Measurements from ENCODE around the gene HPGDS. TPM values are rescaled to one million over a fixed set of nuclear protein-coding genes. Genes with fewer than 3 reads are reported as not detected.
"Not testable (repeated sequence)": the region's sequence is repeated elsewhere in the genome, so short reads cannot be mapped to it uniquely, and the experiment has no call there.

The HPGDS gene
- total RNA-seq, 1 donor from 2014 or later = not detected

GRCh38 chr4:94344457-94344856 is 1.8 kb upstream of the HPGDS start:
- TF ChIP-seq CTCF (conservative IDR thresholded peaks at IDR 0.05) = no peak
- Mint-ChIP-seq H3K27me3 (ENCODE audit: low read depth) (no peaks in the 10 kb centered on the region), H3K9me3 (no peaks in the 10 kb centered on the region), H3K4me3 (no peak overlapping the region), H3K36me3 (ENCODE audit: low read depth) (no peaks in the 10 kb centered on the region), H3K27ac (ENCODE audit: unreplicated experiment) (no peak overlapping the region), H3K4me1 (no peaks in the 10 kb centered on the region)
- DNase-seq (ENCODE audit: low read depth, low spot score) = no peak

- H3K27ac Mint-ChIP-seq (ENCODE audit: unreplicated experiment) = no peak overlapping the region
- H3K4me1 Mint-ChIP-seq = no peaks in the 10 kb centered on the region
- no peak overlapping the region for H3K4me3 Mint-ChIP-seq
- H3K9me3 Mint-ChIP-seq = no peaks in the 10 kb centered on the region
- no peak for TF ChIP-seq CTCF (conservative IDR thresholded peaks at IDR 0.05)
- no peak for DNase-seq (ENCODE audit: low read depth, low spot score)
- H3K27me3 Mint-ChIP-seq (ENCODE audit: low read depth) = no peaks in the 10 kb centered on the region
- H3K36me3 Mint-ChIP-seq (ENCODE audit: low read depth) = no peaks in the 10 kb centered on the region
Measured at GRCh38 chr4:94341481-94342370, 910 bp downstream of the HPGDS start.

GRCh38 chr4:94339779-94340178 is 2.9 kb downstream of the HPGDS start:
- Mint-ChIP-seq H3K27ac (ENCODE audit: unreplicated experiment) (no peak overlapping the region), H3K4me1 (no peaks in the 10 kb centered on the region), H3K36me3 (ENCODE audit: low read depth) (no peaks in the 10 kb centered on the region), H3K27me3 (ENCODE audit: low read depth) (no peaks in the 10 kb centered on the region), H3K4me3 (no peak overlapping the region), H3K9me3 (no peaks in the 10 kb centered on the region)
- no peak for DNase-seq (ENCODE audit: low read depth, low spot score)
- no peak for TF ChIP-seq CTCF (conservative IDR thresholded peaks at IDR 0.05)

GRCh38 chr4:94338681-94339351 is 3.8 kb downstream of the HPGDS start:
- TF ChIP-seq CTCF (conservative IDR thresholded peaks at IDR 0.05) = no peak

GRCh38 chr4:94336791-94337190 is 5.8 kb downstream of the HPGDS start:
- not testable (repeated sequence) for H3K27ac Mint-ChIP-seq (ENCODE audit: unreplicated experiment); DNase-seq (ENCODE audit: low read depth, low spot score); H3K9me3 Mint-ChIP-seq; H3K27me3 Mint-ChIP-seq (ENCODE audit: low read depth); H3K36me3 Mint-ChIP-seq (ENCODE audit: low read depth); H3K4me3 Mint-ChIP-seq; H3K4me1 Mint-ChIP-seq

More at GRCh38 chr4:94338681-94339351, 3.8 kb downstream of the HPGDS start:
- H3K27ac Mint-ChIP-seq (ENCODE audit: unreplicated experiment) = no peak overlapping the region
- no peaks in the 10 kb centered on the region for H3K4me1 Mint-ChIP-seq
- H3K9me3 Mint-ChIP-seq = no peaks in the 10 kb centered on the region
- H3K27me3 Mint-ChIP-seq (ENCODE audit: low read depth) = no peaks in the 10 kb centered on the region
- no peak overlapping the region for H3K4me3 Mint-ChIP-seq
- DNase-seq (ENCODE audit: low read depth, low spot score) = no peak
- no peaks in the 10 kb centered on the region for H3K36me3 Mint-ChIP-seq (ENCODE audit: low read depth)

GRCh38 chr4:94336303-94336702 is 6.3 kb downstream of the HPGDS start:
- no peak for DNase-seq (ENCODE audit: low read depth, low spot score)
- Mint-ChIP-seq H3K27me3 (ENCODE audit: low read depth) (no peaks in the 10 kb centered on the region), H3K9me3 (no peaks in the 10 kb centered on the region), H3K27ac (ENCODE audit: unreplicated experiment) (no peak overlapping the region), H3K4me3 (no peak overlapping the region), H3K4me1 (no peaks in the 10 kb centered on the region), H3K36me3 (ENCODE audit: low read depth) (no peaks in the 10 kb centered on the region)
- TF ChIP-seq CTCF (conservative IDR thresholded peaks at IDR 0.05) = no peak
